Measurements from ENCODE around the gene CNGA3.

GRCh38 chr2:98377544-98377943, 31.3 kb downstream of the CNGA3 start:
- TF ChIP-seq CTCF (conservative IDR thresholded peaks at IDR 0.05; ENCODE audit: low read depth in 2 of 2) (no peak), JUNB (IDR thresholded peaks at IDR 0.05; ENCODE audit: unreplicated experiment) (no peak), POLR2AphosphoS5 (IDR thresholded peaks at IDR 0.05; ENCODE audit: low read depth) (no peak), EZH2 (IDR thresholded peaks at IDR 0.05; ENCODE audit: low read depth, unreplicated experiment) (no peak), REST (IDR thresholded peaks at IDR 0.05; ENCODE audit: unreplicated experiment) (no peak), CREB1 (CRISPR knock-in tag; IDR thresholded peaks at IDR 0.05; ENCODE audit: low read depth) (no peak), EZH2phosphoT487 (IDR thresholded peaks at IDR 0.05; ENCODE audit: unreplicated experiment) (no peak), ZNF331 (CRISPR knock-in tag; IDR thresholded peaks at IDR 0.05; ENCODE audit: low read depth) (no peak)
- TF ChIP-seq, protein P1, sequence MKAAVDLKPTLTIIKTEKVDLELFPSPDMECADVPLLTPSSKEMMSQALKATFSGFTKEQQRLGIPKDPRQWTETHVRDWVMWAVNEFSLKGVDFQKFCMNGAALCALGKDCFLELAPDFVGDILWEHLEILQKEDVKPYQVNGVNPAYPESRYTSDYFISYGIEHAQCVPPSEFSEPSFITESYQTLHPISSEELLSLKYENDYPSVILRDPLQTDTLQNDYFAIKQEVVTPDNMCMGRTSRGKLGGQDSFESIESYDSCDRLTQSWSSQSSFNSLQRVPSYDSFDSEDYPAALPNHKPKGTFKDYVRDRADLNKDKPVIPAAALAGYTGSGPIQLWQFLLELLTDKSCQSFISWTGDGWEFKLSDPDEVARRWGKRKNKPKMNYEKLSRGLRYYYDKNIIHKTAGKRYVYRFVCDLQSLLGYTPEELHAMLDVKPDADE (IDR thresholded peaks at IDR 0.05) = no peak

Measured in GM23338 (cell line).